SK-N-SH treated with all-trans-retinoic acid at 6 μM for 48 hours (cell line): ENCODE results near the gene NRXN2.

Experiments
- ATAC-seq: fragments of 200-7000 bp; cut with Tn5 transposase; 3 replicates; pipeline ENCODE4 v1.9.1; 2020; ENCODE audit warnings: mild to moderate bottlenecking, moderate library complexity
- ARNTL ChIP-seq: fragments of 450-650 bp; formaldehyde crosslinking; IDR thresholded peaks from 2 replicates; pipeline ENCODE4 v1.5.0; 2020; ENCODE audit warnings: low read depth, mild to moderate bottlenecking, moderate library complexity, borderline replicate concordance
- BACH2 ChIP-seq: fragments of 250-450 bp; sonication (Bioruptor Pico); IDR thresholded peaks from 2 replicates; pipeline ENCODE4 v1.9.0; 2021; ENCODE audit warnings: mild to moderate bottlenecking, borderline replicate concordance
- CSDC2 ChIP-seq: fragments of 250-450 bp; sonication (Bioruptor Pico); IDR thresholded peaks from 2 replicates; pipeline ENCODE4 v1.5.0; 2020; ENCODE audit warnings: mild to moderate bottlenecking, moderate library complexity
- ESRRG ChIP-seq: fragments of 250-450 bp; sonication (Bioruptor Pico); IDR thresholded peaks from 2 replicates; pipeline ENCODE4 v1.6.1; 2021; ENCODE audit warnings: mild to moderate bottlenecking
- GLIS3 ChIP-seq: fragments of 250-450 bp; sonication (Bioruptor Pico); IDR thresholded peaks from 2 replicates; pipeline ENCODE4 v1.5.0; 2020; ENCODE audit warnings: mild to moderate bottlenecking, moderate library complexity
- ISL1 ChIP-seq: fragments of 250-450 bp; sonication (Bioruptor Pico); IDR thresholded peaks from 2 replicates; pipeline ENCODE4 v2.1.2; 2022; ENCODE audit warnings: mild to moderate bottlenecking, moderate library complexity
- OSR1 ChIP-seq: fragments of 250-450 bp; sonication (Bioruptor Pico); IDR thresholded peaks from 2 replicates; pipeline ENCODE4 v1.8.0; 2022; ENCODE audit warnings: moderate library complexity, mild to moderate bottlenecking, inconsistent platforms
- PATZ1 ChIP-seq: fragments of 250-450 bp; sonication (Bioruptor Pico); IDR thresholded peaks from 2 replicates; pipeline ENCODE4 v1.8.0; 2020; ENCODE audit warnings: mild to moderate bottlenecking, moderate library complexity, borderline replicate concordance
- PPARA ChIP-seq: fragments of 250-450 bp; sonication (Bioruptor Pico); IDR thresholded peaks from 2 replicates; pipeline ENCODE4 v1.5.0; 2020; ENCODE audit warnings: mild to moderate bottlenecking, borderline replicate concordance
- SNAI2 ChIP-seq: fragments of 250-450 bp; sonication (Bioruptor Pico); IDR thresholded peaks from 2 replicates; pipeline ENCODE4 v1.5.0; 2020; ENCODE audit warnings: mild to moderate bottlenecking, moderate library complexity
- TCF4 ChIP-seq: fragments of 250-450 bp; sonication (Bioruptor Pico); IDR thresholded peaks from 2 replicates; pipeline ENCODE4 v1.8.0; 2021; ENCODE audit warnings: mild to moderate bottlenecking, moderate library complexity, borderline replicate concordance
- TOX ChIP-seq: fragments of 250-450 bp; sonication (Bioruptor Pico); IDR thresholded peaks from 2 replicates; pipeline ENCODE4 v1.8.0; 2021; ENCODE audit warnings: mild to moderate bottlenecking, moderate library complexity, borderline replicate concordance
- ZC3H10 ChIP-seq: fragments of 250-450 bp; sonication (Bioruptor Pico); IDR thresholded peaks from 2 replicates; pipeline ENCODE4 v1.5.1; 2021; ENCODE audit warnings: mild to moderate bottlenecking, moderate library complexity
- ZFP3 ChIP-seq: fragments of 250-450 bp; sonication (Bioruptor Pico); IDR thresholded peaks from 2 replicates; pipeline ENCODE4 v1.5.0; 2020; ENCODE audit warnings: mild to moderate bottlenecking, moderate library complexity
- ZFP30 ChIP-seq: fragments of 450-650 bp; formaldehyde crosslinking; IDR thresholded peaks from 2 replicates; pipeline ENCODE4 v1.5.0; 2022; ENCODE audit warnings: mild to moderate bottlenecking, moderate library complexity
- ZNF565 ChIP-seq: fragments of 450-650 bp; formaldehyde crosslinking; conservative IDR thresholded peaks from 2 replicates; pipeline ENCODE4 v1.5.0; 2020; ENCODE audit warnings: low read depth, mild to moderate bottlenecking, moderate library complexity
- ZNF70 ChIP-seq: fragments of 450-650 bp; formaldehyde crosslinking; IDR thresholded peaks from 2 replicates; pipeline ENCODE4 v1.5.0; 2020; ENCODE audit warnings: mild to moderate bottlenecking, moderate library complexity
- ZNF8 ChIP-seq: fragments of 450-650 bp; formaldehyde crosslinking; IDR thresholded peaks from 2 replicates; pipeline ENCODE4 v1.5.0; 2020; ENCODE audit warnings: mild to moderate bottlenecking, moderate library complexity
- TF ChIP-seq, protein P1 (sequence below): fragments of 250-450 bp; sonication (Bioruptor Pico); IDR thresholded peaks from 2 replicates; pipeline ENCODE4 v1.8.0; 2021; ENCODE audit warnings: low read depth, mild to moderate bottlenecking, moderate library complexity, borderline replicate concordance
- TF ChIP-seq, protein P2 (sequence below): fragments of 250-450 bp; sonication (Bioruptor Pico); IDR thresholded peaks from 2 replicates; pipeline ENCODE4 v1.5.0; 2020; ENCODE audit warnings: mild to moderate bottlenecking, moderate library complexity
- TF ChIP-seq, protein P3 (sequence below): fragments of 250-450 bp; sonication (Bioruptor Pico); IDR thresholded peaks from 2 replicates; pipeline ENCODE4 v1.5.1; 2020; ENCODE audit warnings: low read depth, mild to moderate bottlenecking, moderate library complexity
- TF ChIP-seq, protein P4 (sequence below): fragments of 250-450 bp; sonication (Bioruptor Pico); IDR thresholded peaks from 2 replicates; pipeline ENCODE4 v1.5.1; 2021; ENCODE audit warnings: mild to moderate bottlenecking, moderate library complexity

Gene NRXN2

GRCh38 chr11:64684357-64684756 lies 38.6 kb downstream of the NRXN2 start:
- no peak for TF ChIP-seq BACH2
- no peak for ATAC-seq

DNA sequence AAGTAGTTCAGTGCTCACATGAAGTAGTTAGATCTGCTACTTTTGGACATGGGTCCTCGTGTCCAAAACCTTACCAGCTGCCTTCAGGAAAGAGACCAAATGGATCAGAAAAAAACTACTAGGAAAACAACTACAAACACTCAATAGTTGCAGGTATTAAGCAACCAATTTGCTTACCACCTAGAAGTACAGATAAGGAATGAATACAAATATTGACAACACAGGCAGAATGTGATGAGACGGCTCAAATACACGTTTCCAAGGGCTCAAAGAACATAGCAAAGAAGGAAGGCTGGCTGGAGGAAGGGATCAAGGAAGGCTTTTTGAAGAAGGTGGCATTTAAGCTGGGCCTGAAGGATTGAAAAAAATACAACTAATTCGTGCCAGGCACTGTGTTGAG lies 41.8 kb downstream of the NRXN2 start:
- no peak for ATAC-seq
- no peak for TF ChIP-seq ZNF565 (CRISPR knock-in tag)
- no peak for TF ChIP-seq OSR1
- TF ChIP-seq, all 23 proteins: peak for 0

GRCh38 chr11:64679846-64680245 lies 43.2 kb downstream of the NRXN2 start:
- ATAC-seq, result no peak
- TF ChIP-seq ZNF565 (CRISPR knock-in tag) (no peak), SNAI2 (no peak), ZFP30 (CRISPR knock-in tag) (no peak), TOX (CRISPR knock-in tag) (no peak), TCF4 (CRISPR knock-in tag) (no peak), ZNF70 (no peak), PPARA (no peak), ARNTL (CRISPR knock-in tag) (no peak), ZFP3 (CRISPR knock-in tag) (no peak), PATZ1 (CRISPR knock-in tag) (no peak), ZC3H10 (CRISPR knock-in tag) (no peak), BACH2 (no peak), OSR1 (no peak), CSDC2 (CRISPR knock-in tag) (no peak), ZNF8 (CRISPR knock-in tag) (no peak), ESRRG (CRISPR knock-in tag) (no peak)
- TF ChIP-seq, protein P1, sequence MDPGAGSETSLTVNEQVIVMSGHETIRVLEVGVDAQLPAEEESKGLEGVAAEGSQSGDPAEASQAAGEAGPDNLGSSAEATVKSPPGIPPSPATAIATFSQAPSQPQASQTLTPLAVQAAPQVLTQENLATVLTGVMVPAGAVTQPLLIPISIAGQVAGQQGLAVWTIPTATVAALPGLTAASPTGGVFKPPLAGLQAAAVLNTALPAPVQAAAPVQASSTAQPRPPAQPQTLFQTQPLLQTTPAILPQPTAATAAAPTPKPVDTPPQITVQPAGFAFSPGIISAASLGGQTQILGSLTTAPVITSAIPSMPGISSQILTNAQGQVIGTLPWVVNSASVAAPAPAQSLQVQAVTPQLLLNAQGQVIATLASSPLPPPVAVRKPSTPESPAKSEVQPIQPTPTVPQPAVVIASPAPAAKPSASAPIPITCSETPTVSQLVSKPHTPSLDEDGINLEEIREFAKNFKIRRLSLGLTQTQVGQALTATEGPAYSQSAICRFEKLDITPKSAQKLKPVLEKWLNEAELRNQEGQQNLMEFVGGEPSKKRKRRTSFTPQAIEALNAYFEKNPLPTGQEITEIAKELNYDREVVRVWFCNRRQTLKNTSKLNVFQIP (CRISPR knock-in tag), result no peak
- TF ChIP-seq, protein P2, sequence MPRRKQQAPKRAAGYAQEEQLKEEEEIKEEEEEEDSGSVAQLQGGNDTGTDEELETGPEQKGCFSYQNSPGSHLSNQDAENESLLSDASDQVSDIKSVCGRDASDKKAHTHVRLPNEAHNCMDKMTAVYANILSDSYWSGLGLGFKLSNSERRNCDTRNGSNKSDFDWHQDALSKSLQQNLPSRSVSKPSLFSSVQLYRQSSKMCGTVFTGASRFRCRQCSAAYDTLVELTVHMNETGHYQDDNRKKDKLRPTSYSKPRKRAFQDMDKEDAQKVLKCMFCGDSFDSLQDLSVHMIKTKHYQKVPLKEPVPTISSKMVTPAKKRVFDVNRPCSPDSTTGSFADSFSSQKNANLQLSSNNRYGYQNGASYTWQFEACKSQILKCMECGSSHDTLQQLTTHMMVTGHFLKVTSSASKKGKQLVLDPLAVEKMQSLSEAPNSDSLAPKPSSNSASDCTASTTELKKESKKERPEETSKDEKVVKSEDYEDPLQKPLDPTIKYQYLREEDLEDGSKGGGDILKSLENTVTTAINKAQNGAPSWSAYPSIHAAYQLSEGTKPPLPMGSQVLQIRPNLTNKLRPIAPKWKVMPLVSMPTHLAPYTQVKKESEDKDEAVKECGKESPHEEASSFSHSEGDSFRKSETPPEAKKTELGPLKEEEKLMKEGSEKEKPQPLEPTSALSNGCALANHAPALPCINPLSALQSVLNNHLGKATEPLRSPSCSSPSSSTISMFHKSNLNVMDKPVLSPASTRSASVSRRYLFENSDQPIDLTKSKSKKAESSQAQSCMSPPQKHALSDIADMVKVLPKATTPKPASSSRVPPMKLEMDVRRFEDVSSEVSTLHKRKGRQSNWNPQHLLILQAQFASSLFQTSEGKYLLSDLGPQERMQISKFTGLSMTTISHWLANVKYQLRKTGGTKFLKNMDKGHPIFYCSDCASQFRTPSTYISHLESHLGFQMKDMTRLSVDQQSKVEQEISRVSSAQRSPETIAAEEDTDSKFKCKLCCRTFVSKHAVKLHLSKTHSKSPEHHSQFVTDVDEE, result no peak
- TF ChIP-seq, protein P3, sequence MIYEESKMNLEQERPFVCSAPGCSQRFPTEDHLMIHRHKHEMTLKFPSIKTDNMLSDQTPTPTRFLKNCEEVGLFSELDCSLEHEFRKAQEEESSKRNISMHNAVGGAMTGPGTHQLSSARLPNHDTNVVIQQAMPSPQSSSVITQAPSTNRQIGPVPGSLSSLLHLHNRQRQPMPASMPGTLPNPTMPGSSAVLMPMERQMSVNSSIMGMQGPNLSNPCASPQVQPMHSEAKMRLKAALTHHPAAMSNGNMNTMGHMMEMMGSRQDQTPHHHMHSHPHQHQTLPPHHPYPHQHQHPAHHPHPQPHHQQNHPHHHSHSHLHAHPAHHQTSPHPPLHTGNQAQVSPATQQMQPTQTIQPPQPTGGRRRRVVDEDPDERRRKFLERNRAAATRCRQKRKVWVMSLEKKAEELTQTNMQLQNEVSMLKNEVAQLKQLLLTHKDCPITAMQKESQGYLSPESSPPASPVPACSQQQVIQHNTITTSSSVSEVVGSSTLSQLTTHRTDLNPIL (CRISPR knock-in tag), result no peak
- TF ChIP-seq, protein P4, sequence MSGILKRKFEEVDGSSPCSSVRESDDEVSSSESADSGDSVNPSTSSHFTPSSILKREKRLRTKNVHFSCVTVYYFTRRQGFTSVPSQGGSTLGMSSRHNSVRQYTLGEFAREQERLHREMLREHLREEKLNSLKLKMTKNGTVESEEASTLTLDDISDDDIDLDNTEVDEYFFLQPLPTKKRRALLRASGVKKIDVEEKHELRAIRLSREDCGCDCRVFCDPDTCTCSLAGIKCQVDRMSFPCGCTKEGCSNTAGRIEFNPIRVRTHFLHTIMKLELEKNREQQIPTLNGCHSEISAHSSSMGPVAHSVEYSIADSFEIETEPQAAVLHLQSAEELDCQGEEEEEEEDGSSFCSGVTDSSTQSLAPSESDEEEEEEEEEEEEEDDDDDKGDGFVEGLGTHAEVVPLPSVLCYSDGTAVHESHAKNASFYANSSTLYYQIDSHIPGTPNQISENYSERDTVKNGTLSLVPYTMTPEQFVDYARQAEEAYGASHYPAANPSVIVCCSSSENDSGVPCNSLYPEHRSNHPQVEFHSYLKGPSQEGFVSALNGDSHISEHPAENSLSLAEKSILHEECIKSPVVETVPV (CRISPR knock-in tag), result no peak

DNA sequence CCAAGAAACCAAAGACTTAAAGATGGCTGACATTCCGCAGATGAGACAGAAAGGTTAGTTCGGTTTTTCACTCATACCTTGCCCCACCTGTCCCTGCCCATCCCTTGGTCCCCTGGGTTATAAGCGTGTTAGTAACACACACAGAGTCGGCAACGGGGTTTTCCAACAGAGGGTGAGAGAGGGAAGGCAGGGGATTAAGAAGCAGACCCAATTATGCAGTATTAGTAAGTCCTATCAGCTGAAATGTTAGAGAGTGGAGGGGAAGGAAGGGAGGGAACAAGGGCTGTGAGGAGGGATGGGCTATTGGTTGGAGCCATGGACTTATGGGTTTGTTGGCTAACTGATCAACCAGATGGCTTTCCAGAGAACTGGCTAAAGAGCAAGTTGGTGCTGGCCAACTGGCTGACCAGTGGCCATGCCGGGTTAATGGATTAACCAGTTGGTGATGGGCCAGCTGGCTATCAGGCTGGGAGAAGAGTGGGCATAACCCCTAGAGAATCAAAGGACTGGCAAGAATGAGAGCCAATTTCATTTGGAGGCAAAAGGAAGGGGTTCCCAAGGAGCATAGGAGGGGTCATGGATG lies 45.5 kb downstream of the NRXN2 start:
- no peak for ATAC-seq
- TF ChIP-seq TCF4 (CRISPR knock-in tag) (no peak), ARNTL (CRISPR knock-in tag) (no peak), GLIS3 (CRISPR knock-in tag) (no peak), BACH2 (no peak), ISL1 (CRISPR knock-in tag) (no peak), CSDC2 (CRISPR knock-in tag) (no peak), OSR1 (no peak), ZFP3 (CRISPR knock-in tag) (no peak), ZNF8 (CRISPR knock-in tag) (no peak), TOX (CRISPR knock-in tag) (no peak), ZNF565 (CRISPR knock-in tag) (no peak)
- TF ChIP-seq, protein P3 (CRISPR knock-in tag), result no peak
- TF ChIP-seq, protein P1 (CRISPR knock-in tag), result no peak
- TF ChIP-seq, protein P4 (CRISPR knock-in tag), result no peak
